ENCODE data around the gene SEMA4B.

DNA sequence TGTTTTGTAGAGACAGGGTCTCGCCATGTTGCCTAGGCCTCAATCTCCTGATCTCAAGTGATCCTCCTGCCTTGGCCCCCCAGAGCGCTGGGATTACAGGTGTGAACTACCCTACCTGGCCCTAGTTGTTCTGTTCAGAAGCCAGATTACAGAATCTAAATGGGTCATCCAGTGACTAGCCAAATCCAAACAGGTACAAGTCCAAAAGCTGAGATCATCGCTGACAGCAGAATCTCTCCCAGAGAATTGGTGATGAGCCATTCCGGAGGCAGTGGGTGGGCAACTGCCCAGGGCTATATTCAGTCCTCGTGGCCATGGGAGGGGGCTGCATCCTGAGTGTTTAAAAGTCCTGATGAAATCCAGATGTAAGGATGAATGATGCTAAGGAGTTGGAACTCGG is 47.5 kb upstream of the SEMA4B start:
- no peak for TF ChIP-seq SUZ12 (IDR thresholded peaks at IDR 0.05)
- TF ChIP-seq NFRKB (IDR thresholded peaks at IDR 0.05): no peak
- no peak for TF ChIP-seq SP1 (IDR thresholded peaks at IDR 0.05)
